NCI-H69 (cell line): Measurements from ENCODE around the gene NNAT.
"Not testable (repeated sequence)": the region's sequence is repeated elsewhere in the genome, so short reads cannot be mapped to it uniquely, and the experiment has no call there.

Source experiments
- DNase-seq: peaks from one replicate; lab custom pipeline; 2025; lab: John Stamatoyannopoulos, UW

Gene NNAT

DNA sequence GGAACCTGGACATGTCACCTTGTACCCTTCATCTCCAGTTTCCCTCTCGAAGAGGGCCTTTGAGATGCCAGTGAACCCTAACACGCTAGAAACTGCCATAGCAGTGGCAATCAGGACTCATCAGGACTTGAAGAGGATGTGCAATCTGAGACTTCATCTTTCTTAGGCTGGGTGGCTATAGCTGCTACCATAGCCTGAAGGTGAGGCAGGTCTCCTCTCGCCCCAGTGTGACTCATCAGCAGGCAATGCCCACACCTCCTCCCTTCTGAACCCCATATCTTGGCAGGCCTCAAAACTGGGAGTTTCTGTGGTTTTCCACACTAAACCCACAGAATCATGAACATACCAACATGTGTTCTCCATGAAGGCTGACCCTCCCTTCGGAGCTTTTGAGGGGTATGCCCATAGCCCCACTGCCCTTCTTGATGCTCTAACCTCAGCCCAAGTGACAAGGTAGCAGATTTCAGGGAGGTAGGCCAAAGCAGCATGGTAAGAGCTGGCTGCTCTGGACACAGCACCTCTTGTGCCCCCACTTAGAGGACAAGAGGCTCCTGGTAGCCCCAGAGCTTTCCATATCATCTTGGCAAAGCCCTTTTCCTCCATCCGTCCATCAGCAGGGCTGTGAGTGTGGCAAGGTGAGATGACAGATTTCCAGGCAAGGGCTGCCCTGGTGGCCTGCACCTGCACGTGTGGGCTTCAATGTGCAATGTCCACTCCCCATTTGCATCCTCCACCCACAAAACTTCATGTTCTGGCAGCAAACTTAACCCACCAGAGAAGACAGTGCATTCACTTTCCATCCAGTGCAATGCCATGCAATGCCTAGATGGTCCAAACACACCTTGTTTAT, 4.0 kb downstream of the NNAT start:
- no peak for DNase-seq

DNA sequence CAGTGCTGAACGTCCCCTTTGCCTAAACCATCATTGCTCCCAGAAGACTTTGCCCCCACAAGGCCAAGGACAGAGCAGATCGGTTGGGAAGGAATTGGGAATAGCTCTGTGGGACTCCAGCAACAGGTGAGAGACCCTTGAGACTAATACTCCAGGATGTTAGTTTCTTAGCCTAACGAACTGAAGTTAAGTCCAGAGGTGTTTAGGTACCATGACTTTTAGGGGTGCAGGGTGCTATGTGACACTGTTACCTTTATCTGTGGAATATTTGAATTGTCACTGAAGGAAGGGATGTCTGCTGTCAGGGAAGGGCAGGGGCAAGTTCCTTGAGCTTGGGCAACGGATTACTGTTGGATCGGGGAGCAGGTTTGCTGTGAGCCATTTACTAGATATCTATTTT, 4.8 kb downstream of the NNAT start:
- DNase-seq: no peak

DNA sequence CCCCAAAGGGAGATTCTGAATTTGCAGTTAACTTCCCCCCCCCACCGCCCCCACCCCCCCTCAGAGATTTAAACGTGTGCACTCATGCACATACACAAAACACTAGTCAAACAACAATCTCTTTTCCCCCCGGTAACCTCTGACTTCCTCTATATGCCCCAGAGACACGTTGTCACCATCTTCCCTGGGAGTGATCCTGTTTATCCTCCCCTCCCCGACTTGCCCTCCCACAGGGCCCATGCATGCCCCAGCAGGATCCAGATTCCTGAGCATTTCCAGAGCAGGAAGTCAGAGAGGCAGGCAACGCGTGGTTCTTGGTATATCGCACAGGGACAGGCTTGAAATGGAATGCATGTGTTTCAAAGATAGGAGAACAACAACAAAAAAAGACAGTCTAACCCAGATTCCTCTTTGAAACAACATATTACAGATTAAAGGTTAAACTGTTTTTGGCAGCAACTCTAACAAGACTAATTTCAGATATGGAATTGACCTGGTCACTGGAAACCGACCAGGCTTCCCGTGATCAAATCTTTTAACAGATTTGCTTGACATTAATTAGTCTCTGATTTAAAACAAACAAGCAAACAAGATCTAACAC, 5.3 kb downstream of the NNAT start:
- DNase-seq: peak; percentile 71

DNA sequence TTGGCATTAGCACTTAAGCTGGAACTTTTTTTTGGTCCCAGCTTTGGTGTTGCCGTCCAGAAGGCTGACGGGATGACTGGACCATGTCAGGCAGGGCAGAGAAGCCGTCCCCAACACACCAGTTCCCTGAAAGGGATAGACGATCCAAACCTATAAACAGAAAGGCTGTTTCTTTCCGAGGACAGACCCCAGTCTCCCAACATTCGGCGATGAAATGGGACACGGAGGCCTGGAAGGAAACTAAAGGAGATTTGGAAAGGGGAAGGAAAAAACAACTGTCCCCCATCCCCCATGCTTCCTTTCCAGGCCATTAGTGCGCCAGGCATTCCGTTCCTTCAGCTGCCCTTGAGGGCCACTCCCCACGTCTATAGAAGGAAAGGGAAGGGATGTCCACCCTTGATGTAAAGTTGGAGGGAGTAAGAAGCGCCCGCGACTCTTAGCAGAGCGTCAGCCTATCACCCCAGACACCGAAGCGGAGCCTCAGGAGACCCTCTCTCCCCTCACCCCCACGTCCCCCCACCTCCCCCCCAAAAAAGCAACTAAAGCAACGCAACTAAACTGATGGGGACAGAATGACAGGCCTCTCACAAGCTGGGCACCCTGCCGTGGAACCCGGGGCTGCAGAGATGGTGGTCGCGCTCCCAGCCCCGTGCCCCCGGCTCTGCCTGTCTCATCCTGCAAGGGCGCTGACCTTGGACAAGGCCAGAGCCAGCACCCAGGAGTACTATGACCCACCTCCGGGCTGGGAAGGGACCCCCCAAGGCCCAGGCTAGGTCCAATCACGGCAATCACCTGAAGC, 6.0 kb downstream of the NNAT start:
- DNase-seq: peak; percentile 18

DNA sequence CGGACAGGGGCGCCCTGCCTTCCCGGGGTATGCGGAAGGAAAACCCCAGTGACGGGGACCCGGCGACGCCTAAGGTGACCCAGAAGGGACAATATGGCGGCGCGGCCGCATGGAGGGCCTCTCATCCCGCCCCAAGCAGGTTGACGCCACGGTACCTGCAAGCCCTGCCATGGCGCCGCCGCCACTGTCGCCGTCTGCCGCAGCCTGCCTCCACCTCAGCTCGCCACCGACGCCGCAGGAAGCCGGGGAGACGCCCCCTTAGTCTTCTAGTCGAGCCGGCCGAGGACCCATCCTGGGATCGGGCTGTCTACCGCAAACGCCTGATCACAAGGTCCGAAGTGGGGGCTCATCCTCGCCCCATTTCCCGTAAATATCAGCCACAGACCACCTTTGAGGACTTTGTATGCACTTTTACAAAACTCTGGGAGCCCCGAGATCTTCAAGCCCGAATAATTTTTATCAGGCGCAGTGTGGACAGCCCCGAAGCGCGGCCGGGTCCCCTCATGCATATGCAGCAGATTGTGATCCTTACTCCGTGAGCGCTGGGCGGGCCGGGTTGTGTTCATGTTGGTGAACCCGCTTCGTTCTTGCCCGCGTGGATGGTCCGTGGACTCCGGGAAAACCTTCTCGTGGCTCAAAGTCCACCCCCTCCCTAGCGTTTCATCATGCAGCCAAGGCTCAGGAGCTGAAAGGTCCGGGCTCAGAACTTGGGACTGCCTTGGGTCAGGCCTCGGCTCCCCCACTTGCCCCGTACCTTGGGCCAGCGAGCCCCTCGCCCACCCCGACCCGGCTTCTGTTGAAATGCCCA, 6.8 kb downstream of the NNAT start, which contains the start of gene BLCAP:
TSS of gene BLCAP (minus strand) at position 239 of the 808 bp plus-strand sequence. CDS start 8,702 bp downstream, outside the sequence.
- DNase-seq: peak; percentile 88

DNA sequence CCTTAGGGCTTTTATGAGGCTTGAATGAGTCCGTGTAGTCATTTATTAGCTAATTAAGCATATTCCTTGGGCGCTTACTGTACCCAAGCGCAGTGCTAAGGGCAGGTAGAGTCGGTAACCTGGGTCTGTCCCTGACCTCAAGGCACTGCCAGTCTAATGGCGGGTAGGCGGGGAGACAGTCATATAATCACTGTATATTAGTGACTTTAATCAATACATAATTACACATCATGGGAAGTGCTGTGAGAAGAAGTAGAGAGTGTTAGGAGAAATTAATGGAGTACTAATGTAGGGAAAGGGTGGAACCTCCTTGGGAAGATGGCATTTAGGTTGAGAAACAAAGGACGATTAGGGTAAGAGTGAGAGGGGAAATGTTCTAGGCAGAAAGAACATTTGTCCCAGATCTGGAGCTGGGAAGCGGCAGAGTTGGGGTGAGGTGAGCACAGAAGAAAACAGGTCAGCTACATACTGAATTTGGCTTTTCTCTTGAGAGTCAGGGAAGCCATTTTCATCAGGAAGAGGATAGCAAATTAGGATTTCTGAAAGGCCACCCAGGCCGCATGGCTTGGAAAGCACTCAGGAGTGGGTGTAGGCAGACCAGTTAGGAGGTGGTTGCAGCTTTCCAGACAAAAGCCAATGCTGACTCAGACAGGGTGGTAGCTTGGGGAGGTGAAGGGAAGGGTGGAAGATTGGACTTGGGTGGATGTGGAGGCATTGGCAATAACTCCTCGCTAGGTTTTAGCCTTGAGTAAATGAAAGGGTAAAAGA, 7.6 kb downstream of the NNAT start:
- no peak for DNase-seq

DNA sequence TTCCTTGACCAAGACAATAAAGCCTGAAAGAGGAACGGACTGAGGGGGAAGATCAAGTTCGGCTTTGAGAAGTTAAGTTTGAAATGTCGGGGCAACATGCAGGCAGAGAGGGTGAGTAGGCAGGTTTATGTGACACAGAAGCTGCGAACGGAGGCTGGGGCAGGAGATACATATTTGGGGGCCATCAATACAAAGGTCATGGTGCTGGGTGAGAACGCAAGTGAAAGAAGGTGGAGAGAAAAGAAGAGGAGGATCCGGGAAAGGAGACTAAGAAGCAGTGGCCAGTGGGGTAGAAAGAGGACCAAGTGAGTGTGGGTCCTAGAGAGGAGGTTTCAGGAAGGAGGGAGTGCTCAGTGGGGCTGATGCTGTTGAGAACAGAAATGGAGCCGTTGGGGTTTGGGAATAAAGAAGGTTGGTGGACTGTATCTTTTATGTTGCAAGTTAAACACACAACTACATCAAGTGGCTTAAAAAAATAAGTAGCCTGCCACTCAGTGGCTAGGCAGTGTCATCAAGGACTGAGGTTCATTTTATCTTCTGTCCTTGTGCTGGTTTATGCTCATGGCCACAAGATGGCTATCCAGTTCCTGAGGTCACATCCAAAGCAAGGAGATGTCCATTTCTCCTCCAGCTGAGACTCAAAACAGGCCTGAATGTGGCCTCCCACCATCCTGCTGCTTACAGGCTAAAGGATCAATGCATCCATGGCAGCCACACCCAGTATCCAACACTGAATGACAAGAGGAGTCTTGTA, 8.3 kb downstream of the NNAT start:
- DNase-seq: no peak

DNA sequence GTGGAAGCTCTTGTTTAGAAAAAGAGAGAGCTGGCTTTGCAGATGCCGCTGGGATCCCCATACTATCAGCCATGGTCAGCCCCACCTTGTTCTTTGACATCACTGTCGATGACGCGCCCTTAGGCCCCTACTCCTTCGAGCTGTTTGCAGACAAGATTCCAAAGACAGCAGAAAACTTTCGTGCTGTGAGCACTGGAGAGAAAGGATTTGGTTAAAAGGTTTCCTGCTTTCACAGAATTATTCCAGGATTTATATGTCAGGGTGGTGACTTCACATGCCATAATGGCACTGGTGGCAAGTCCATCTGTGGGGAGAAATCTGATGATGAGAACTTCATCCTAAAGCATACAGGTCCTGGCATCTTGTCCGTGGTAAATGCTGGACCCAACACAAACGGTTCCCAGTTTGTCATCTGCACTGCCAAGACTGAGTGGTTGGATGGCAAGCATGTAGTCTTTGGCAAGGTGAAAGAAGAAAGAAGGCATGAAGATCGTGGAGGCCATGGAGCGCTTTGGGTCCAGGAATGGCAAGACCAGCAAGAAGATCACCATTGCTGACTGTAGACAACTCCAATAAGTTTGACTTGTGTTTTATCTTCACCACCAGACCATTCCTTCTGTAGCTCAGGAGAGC, 9.0 kb downstream of the NNAT start:
- no peak for DNase-seq

DNA sequence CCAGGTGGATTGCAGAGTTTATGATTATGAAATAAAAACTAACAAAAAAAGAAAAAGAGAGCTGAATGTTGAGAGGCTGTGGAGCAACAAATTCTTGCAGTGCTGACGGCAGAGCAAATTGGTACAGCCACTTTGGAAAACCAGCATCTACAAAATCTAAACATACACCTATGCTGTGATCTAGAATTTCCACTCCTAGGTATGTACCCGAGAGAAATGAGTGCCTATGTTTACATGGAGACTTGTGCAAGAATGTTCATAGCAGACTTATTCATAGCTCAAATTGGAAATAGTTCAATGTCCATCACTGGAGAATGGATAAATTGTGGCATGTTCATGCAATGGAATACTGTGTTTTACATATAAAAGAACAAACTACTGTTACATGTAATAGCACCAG, 9.6 kb downstream of the NNAT start:
- DNase-seq: no peak

DNA sequence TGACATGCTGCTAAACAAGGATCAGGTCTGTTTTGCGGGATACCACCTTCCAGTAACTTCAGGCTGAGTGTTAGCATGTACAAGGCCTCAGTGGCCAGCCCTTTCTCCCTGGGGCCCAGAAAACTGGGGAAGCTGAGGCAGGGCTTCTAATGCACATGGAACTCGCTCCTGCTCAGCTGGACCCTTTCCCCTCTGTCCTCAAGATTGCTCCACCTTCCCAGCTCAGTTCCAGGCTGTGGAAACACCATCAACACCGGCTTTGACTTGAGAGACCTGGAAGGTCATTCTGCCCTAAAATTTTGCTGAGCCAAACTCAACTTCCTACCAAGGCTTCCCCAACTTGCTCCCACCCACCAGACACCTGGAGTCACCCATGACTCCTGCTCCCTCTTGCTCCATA, 10.8 kb downstream of the NNAT start:
- DNase-seq: no peak

DNA sequence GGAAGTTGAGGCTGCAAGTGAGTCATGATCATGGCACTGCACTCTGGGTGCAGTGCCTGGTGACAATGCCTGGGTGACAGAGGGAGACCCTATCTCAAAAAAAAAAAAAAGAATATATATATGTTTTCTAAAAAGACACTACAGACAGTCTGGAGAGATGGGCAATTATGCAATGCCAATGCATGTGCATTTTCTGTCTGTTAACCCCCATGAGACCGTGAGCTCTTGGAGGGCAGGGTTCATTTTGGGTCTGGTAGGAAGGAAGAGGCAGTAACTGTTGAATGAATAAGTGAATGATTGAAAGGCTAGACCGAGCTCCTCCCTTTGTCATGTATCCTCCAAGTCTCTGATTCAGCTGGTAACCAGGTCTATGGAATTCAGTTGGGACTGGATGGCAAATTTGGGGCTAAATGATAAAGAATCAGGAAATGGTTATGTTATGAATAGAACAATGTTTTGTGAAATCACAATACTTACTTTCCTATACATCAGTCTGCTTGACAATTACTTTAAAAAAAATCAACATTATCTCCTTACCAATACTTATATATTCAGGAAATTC, 12.2 kb downstream of the NNAT start:
- no peak for DNase-seq

DNA sequence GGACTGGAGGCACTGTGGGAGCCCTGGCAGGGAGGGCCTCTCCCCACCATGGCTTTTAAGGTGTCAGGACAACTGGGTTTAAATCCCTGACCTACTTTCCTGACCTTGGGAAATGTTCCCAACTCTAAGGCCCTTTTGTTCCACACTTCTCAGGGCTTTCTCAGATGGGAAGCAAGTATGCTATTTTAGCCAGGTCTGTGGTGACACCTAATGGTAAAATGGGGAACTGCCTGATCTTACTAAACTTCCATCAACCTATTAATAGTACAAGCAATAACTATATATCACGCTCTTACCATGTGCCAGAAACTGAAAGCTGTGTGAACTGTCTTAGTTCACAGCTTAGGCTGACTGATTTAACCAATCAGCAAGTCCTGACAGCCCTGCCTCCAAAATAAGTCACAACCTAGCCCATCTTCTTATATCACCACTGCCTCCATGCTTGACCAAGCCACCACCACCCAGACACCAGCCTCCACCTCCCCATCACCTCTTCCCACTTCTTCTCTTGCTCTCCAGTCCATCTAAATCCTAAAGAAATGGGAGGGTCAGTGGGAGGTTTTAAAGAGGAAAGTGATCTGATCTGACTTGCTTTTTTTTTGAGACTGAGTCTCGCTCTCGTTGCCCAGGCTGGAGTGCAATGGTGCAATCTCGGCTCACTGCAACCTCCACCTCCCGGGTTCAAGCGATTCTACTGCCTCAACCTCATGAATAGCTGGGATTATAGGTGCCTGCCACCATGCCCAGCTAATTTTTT, 13.5 kb downstream of the NNAT start:
- peak; percentile 70 for DNase-seq

DNA sequence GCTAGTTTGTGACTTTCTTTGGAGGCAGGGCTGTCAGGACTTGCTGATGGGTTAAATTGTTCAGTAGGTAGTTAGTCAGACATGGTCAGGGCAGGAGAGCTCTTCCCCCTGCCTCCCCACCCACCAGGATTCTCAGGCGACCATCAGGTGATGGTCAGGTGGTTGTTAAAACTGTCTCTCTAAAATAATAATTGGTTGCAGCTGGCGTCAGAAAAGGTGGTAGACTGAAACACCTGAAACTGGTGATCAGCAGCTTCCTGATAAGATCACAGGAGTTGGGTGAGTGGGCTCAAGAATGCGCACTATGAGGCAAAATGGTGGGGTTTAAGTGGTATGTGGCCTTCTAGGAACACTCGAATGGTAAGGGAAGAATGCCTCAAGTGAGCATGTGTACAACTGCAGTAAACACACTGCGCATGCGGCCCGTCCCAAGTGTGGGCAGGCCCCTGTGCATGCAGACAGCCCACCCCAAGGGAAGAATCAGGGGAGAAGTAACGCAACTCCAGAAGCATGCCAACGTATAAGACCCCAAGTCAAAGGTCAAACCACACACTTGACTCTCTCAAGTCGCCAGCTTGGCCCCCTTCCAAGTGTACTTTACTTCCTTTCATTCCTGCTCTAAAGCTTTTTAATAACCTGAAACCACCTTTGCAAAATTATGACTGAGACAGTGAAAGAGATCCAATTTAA, 14.5 kb downstream of the NNAT start:
- DNase-seq: no peak

DNA sequence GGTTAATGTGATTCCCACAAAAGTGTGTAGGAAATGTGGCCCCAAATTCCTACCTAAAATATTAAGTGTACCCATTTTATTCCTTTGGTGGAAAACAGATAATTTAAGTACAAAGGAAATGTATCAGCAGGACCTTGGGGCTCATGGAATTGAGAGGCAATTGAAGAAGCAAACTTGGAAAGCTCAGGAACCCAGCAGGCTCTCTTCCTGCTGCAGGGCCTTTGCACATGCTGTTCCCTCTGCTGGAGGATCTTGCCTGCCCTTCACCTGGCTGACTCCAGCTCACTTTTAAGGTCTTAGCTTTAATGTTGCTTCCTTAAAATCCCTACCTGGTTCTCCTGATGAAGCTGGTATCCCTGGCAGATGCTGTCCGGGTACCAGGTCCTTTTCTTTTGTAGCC, 16.5 kb downstream of the NNAT start:
- no peak for DNase-seq

DNA sequence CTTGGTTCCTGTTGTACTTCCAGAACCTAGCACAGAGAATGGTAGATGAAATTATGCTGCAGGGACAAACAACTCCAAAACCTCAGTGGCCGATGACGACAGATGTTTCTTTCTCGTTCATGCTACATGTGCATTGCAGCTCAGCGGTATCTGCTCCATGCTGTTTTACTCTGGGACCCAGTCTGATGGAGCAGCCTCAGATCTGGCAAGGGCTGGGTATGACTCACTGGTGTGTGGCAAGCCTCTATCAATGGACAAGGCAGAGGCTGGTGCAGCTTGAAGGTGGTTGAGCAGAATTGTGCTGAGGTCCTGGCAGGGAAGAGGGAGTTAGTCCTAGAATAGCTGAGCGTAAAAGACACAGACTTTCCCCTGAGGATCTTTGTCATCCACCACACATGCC, 17.0 kb downstream of the NNAT start:
- no peak for DNase-seq

DNA sequence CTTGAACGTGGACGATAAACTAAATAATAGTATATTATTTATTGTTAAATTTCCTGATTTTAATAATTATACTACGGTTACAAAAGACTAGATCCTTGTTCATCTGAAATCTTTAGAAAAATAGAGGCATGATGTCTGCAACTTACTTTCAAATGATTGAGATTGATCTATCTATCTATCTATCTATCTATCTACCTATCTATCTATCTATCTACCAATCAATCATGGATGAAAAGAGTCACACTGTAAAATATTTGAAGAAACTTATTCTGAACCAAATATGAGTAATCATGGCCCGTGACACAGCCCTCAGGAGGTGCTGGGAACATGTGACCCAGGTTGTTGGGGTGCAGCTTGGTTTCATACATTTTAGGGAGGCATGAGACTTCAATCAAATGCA, 18.4 kb downstream of the NNAT start:
- no peak for DNase-seq

DNA sequence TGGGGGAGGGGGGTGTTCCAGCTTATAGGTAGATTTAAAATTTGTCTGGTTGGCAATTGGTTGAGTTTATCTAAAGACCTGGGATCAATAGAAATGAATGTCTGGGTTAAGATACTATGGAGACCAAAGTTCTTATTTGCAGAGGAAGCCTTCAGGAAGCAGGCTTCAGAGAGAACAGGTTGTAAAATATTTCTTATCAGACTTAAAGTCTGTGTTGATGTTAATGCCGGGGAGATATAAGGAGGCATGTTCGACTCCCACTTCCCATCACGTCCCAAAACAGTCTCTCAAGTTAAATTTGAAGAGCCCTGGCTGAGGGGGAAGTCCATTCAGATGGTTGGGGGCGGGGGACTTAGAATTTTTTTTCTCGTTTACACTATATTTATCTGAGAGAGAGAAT, 19.0 kb downstream of the NNAT start:
- no peak for DNase-seq

DNA sequence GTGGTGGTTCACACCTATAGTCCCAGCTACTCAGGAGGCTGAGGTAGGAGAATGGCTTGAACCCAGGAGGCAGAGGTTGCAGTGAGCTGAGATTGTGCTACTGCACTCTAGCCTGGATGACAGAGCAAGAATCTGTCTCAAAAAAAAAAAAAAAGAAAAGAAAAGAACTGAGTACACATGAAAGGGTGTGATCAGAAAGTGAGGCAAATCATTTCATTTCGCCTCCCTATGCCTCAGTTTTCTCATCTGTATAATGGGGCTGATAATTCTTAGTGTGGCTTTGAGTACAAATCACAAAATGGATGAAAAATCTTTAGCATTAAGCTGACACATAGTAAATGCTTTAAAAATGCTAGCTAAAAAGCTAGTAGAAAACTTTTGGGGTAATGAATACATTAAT, 19.8 kb downstream of the NNAT start:
- not testable (repeated sequence) for DNase-seq
